CD1c-positive myeloid dendritic cell (primary cell): ENCODE measurements around the gene PPP4C.
"Not testable (repeated sequence)": the region's sequence is repeated elsewhere in the genome, so short reads cannot be mapped to it uniquely, and the experiment has no call there.

Experiments
- DNase-seq: peaks from one replicate; pipeline ENCODE4 v3.0.0-alpha.2; 2016; ENCODE audit errors: extremely low spot score

The PPP4C gene

GRCh38 chr16:30075503-30076275, at the start of gene PPP4C:
Gene PPP4C (plus strand): TSS chr16:30075994. CDS start chr16:30076378, 384 bp downstream.
- DNase-seq, result peak; percentile 93

DNA sequence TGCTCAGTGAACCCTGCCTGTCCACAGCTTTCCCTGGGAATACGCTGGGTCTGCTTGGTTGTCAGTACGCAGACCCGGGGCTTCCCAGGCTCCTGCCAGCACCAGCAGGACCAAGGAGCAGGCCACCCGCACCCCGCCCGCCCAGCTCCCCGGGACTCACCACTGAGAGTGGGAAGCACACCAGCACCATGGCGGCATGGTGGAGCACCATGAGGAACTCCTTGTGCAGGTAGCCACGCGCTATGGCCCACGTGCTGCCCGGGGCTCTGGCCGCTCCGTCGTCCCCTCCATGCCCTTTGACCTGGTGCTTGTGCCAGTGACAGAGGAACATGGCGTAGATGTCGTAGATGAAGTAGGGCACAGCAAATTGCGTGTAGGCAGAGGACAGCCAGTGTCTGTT, 49.3 kb upstream of the PPP4C start:
- DNase-seq, result no peak

GRCh38 chr16:30027588-30028437, 48.0 kb upstream of the PPP4C start:
- DNase-seq, result no peak

GRCh38 chr16:30028438-30029076, 47.2 kb upstream of the PPP4C start:
- DNase-seq, result no peak

DNA sequence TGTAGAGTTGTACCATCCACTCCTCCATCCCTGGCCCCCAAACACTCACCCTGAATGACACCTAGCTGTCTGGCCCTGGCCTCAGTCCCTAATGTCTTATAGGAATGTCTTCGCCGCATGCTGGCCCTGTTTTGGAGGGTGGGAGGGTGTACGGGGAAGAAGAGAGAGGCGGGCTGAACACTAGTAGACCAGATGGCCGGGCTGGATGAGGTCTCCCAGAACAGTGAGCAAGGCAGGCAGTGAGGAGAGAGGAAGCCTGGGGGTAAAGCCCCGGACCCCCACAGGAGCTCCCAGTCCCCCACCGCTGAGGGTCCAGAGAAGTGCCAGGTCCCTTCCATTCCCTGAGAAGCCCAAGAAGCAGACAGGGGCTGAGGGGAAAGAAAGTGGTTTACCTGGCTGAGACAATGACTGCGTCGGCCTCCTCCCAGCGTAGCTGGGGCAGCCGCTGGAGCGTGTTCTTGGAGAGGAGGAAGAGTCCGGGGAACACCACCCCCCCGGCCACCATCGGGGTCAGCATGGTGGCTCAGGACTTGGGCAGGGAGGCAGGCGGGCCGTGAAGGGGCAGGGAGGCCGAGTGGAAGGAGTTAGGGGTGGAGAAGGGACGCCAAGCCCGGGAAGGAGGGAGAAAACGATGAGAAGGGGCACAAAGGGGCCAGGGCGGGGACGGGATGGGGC, 45.6 kb upstream of the PPP4C start:
- no peak for DNase-seq

DNA sequence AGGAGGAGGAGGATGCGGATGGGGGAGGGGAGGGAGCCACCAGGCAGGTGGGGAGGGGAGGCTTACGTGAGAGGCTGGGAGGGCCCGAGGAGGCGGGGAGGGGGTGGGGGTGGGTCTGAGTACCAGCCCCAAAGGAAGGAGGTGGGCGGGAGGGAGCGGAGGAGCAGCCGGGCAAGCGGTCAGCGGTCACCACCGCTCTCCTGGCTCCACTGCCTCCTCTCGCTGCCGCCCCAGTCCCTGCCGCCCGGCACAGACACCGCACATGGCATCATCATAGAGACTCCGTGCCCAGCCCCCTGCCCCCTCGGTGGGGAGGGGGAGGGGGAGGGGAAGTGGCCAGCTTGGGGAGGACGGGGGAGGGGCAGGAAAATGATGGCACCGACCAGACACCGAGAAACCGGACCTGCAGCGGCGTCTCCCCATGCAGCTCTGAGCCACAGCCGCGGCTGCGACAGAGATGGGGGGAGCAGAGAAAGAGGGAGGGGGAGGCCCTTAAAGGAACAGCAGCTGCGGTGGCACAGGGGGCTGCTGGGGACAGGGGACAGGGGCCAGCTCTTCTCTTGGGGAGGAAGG, 44.9 kb upstream of the PPP4C start, which contains the start of gene TLCD3B:
Gene TLCD3B, minus strand, starts transcription at position 431 of the 573 bp plus-strand sequence. CDS start 744 bp downstream, outside the sequence.
- DNase-seq, result no peak

DNA sequence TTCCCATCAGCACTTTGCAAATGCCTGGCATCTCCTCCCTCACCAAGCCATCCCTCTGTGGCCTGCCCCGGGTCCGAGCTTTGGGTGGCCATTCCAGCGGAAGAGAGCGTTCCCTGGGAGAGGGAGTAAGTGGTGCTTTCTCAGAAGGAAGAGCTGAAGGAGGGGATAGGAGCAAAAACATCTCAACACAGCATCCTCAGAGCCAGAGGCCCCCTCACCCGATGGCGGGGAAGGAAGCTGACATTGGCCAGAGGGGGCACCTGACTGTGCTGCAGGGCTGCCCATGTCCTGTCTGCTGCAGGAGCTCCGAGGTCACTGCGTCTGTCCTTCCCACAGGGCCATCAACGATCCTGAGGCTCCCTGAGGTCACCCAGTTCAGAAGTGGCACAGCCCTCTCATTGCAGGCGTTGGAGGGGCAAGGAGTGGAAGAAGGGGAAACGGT, 44.3 kb upstream of the PPP4C start:
- no peak for DNase-seq

DNA sequence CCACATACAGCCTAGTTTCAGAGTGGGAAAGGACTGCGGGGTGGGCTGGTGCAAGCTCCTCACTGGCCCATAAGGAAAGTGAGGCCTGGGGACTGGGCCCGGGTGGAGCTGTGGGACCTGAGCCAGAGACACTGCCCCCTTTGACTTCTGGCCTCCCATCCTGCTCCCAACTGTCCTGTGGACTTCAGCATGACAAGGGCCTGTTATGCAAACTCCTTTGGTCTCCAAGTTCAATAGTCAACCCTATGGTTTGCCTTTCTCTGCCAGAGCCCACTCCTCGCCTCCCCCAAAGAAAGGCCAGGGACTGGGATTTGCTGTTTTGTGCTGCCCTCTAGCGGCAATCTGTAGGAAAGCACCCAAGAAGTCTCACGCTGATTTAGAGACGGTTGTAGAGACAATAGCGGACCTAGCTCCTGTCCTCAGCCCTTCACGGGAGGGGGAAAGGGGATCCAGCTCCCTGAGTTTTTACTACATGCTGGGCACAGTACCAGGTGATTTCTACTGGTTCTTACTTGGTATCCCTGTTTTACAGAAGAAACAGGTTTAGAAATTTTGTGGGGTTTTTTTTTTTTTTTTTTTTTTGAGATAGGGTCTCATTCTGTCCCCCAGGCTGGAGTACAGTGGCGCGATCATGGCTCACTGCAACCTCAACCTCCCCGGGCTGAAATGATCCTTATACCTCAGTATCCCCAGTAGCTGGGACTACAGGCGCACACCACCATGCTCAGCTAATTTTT, 43.5 kb upstream of the PPP4C start:
- DNase-seq, result peak; percentile 82

GRCh38 chr16:30033270-30033669, 42.5 kb upstream of the PPP4C start:
- no peak for DNase-seq

DNA sequence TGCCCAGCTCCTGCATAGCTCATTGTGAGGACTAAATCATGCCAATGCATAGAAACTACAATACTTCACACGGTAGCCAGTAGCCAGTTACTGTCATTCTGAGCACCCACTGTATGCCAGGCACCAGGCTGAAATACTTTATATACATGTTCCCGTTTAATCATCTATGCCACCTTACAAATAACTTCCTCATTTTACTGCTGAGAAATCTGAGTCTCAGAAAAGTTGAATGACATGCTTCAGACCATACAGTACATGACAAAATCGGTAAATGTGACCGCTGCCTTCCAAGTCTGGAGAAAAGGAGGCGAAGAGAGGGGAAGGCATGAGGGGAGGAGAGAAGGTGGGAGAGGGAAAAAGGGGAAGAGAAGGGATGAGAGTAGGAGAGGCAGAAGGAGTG, 35.6 kb upstream of the PPP4C start:
- peak; percentile 54 for DNase-seq

DNA sequence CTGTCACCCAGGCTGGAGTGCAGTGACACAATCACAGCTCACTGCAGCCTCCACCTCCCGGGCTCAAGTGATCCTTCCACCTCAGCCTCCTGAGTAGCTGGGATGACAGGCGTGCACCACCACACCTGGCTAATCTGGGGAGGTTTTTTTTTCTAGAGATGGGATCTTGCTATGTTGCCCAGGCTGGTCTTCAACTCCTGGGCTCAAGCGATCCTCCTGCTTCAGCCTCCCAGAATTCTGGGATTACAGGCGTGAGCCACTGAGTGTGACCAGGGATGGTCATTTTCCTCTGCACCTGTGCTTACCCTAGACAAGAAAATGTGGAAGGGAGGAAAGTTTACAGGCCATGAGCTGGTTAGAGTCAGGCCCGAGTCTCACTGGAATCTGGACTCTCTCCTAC, 35.1 kb upstream of the PPP4C start:
- not testable (repeated sequence) for DNase-seq

GRCh38 chr16:30041841-30042240, 34.0 kb upstream of the PPP4C start:
- peak; percentile 51 for DNase-seq

- DNase-seq, result no peak
These were observed 29.6 kb upstream of the PPP4C start for GRCh38 chr16:30046178-30046577.

- no peak for DNase-seq
These were observed 29.2 kb upstream of the PPP4C start for GRCh38 chr16:30046588-30046987.

- no peak for DNase-seq
These were observed 25.9 kb upstream of the PPP4C start for GRCh38 chr16:30049871-30050270.

- no peak for DNase-seq
These were observed 24.3 kb upstream of the PPP4C start for GRCh38 chr16:30051518-30051917.

DNA sequence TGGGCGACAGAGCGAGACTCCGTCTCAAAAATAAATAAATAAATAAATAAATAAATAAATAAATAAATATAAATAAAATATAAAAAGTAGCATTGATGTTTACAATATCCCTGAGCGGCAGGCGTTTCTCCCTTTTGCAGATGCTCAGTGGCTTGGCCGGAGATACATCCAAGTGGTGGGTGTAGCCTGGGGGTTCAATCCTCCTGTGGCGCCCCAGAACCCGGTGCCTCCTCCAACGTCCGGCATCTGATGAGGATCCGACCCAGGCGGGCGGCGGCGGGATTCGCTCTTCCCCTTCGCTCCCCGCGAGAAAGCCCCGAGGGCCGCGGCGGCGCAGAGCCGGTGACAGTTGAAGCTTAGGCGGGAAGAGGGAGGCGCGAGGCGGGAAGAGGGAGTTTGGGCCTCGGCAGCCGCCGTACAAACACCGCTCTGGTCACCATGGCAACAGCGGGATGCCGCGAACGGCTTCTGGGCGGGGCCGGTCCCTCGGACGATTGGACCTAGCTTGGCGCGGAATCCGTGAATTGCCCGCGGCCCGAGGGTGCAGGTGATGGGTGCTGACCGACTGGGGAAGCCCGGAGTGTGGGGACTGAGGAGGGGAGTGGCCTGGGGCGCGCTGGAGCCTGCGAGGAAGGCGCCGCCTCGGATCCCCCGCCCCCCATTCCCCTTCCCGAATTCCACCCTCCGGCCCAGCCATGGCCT, 23.0 kb upstream of the PPP4C start:
- peak; percentile 96 for DNase-seq

GRCh38 chr16:30053376-30054015, 22.3 kb upstream of the PPP4C start:
- DNase-seq, result peak; percentile 36

GRCh38 chr16:30054451-30054850, 21.3 kb upstream of the PPP4C start:
- DNase-seq, result no peak
